OCI-LY1 (cell line): Measurements from ENCODE around the gene PHLPP1.

ENCODE experiments used
- H2AFZ ChIP-seq: fragments of 200-600 bp; sonication (generic), shearing (Covaris generic); 2 replicates; pipeline ENCODE4 v1.6.0; 2014; ENCODE audit warnings: antibody characterized with exemption, mild to moderate bottlenecking, low read length
- H3F3A ChIP-seq: fragments of 200-600 bp; sonication (generic), shearing (Covaris generic); 2 replicates; pipeline ENCODE4 v1.6.0; 2014; ENCODE audit warnings: mild to moderate bottlenecking, antibody characterized with exemption, low read length, moderate library complexity; ENCODE audit not compliant: insufficient read depth
- H3K27ac ChIP-seq: fragments of 200-600 bp; sonication (generic); 2 replicates; pipeline ENCODE4 v1.5.1; 2014; ENCODE audit warnings: low read length, mixed run types, mild to moderate bottlenecking, low read depth; ENCODE audit not compliant: poor library complexity, severe bottlenecking
- H3K27me3 ChIP-seq: fragments of 200-600 bp; sonication (generic); 2 replicates; pipeline ENCODE4 v1.6.0; 2014; ENCODE audit warnings: antibody characterized with exemption, mild to moderate bottlenecking, low read length, moderate library complexity; ENCODE audit not compliant: insufficient read depth
- H3K36me3 ChIP-seq: fragments of 200-600 bp; sonication (generic); 2 replicates; pipeline ENCODE4 v1.6.1; 2014; ENCODE audit warnings: mild to moderate bottlenecking, antibody characterized with exemption, low read length, moderate library complexity, mixed read lengths; ENCODE audit not compliant: insufficient read depth
- H3K4me1 ChIP-seq: fragments of 200-600 bp; sonication (generic); 2 replicates; pipeline ENCODE4 v1.5.1; 2014; ENCODE audit warnings: mild to moderate bottlenecking, low read length, moderate library complexity; ENCODE audit not compliant: insufficient read depth, severe bottlenecking
- H3K4me2 ChIP-seq: fragments of 200-600 bp; sonication (generic), shearing (Covaris generic); 2 replicates; pipeline ENCODE4 v1.6.1; 2014; ENCODE audit warnings: low read length
- H3K4me3 ChIP-seq: fragments of 200-600 bp; sonication (generic); 2 replicates; pipeline ENCODE4 v1.5.1; 2014; ENCODE audit warnings: low read length, low read depth, mild to moderate bottlenecking, mixed read lengths; ENCODE audit not compliant: poor library complexity, severe bottlenecking
- H3K79me2 ChIP-seq: fragments of 200-600 bp; shearing (Covaris generic); 2 replicates; pipeline ENCODE4 v1.6.1; 2016; ENCODE audit warnings: mixed run types, low read length, mixed read lengths; ENCODE audit not compliant: insufficient read depth
- H3K9ac ChIP-seq: fragments of 200-600 bp; sonication (generic), shearing (Covaris generic); 2 replicates; pipeline ENCODE4 v1.6.1; 2014; ENCODE audit warnings: mild to moderate bottlenecking, low read length, mixed read lengths
- H3K9me2 ChIP-seq: fragments of 200-600 bp; sonication (generic), shearing (Covaris generic); 2 replicates; pipeline ENCODE4 v1.6.1; 2014; ENCODE audit warnings: low read depth, mild to moderate bottlenecking, low read length, mixed read lengths
- H3K9me3 ChIP-seq: fragments of 200-600 bp; shearing (Covaris generic); 2 replicates; pipeline ENCODE4 v1.6.1; 2014; ENCODE audit warnings: low read length, mixed read lengths
- H4K20me1 ChIP-seq: fragments of 200-600 bp; sonication (generic), shearing (Covaris generic); 2 replicates; pipeline ENCODE4 v1.6.0; 2016; ENCODE audit warnings: mild to moderate bottlenecking, low read length; ENCODE audit not compliant: insufficient read depth
- CTCF ChIP-seq: fragments of 200-600 bp; sonication (generic), shearing (Covaris generic); IDR thresholded peaks from 2 replicates; pipeline ENCODE4 v1.5.1; 2017; ENCODE audit warnings: mild to moderate bottlenecking, antibody characterized with exemption, low read length, moderate library complexity, mixed read lengths
- EZH2 ChIP-seq: fragments of 200-600 bp; sonication (generic), shearing (Covaris generic); IDR thresholded peaks from 2 replicates; pipeline ENCODE4 v1.8.0; 2017; ENCODE audit warnings: borderline replicate concordance, mixed run types, mild to moderate bottlenecking, antibody characterized with exemption, low read length, moderate library complexity, mixed read lengths

Gene PHLPP1

GRCh38 chr18:63002803-63003445, 287.6 kb downstream of the PHLPP1 start:
- 0 out of 2 replicates have a peak, but pooled peaks cover 3% of the 10 kb centered on the region for H3K27me3 ChIP-seq
- H3K27ac ChIP-seq: no peak overlapping the region
- no peaks in the 10 kb centered on the region for H3F3A ChIP-seq
- H3K9ac ChIP-seq: no peak overlapping the region
- H3K4me1 ChIP-seq: no peaks in the 10 kb centered on the region
- no peak overlapping the region for H3K4me3 ChIP-seq
- no peaks in the 10 kb centered on the region for H3K79me2 ChIP-seq
- no peak overlapping the region for H3K4me2 ChIP-seq
- H4K20me1 ChIP-seq: no peaks in the 10 kb centered on the region
- TF ChIP-seq CTCF (no peak), EZH2 (no peak)
- H3K36me3 ChIP-seq: no peaks in the 10 kb centered on the region
- H3K9me2 ChIP-seq: no peaks in the 10 kb centered on the region
- peak overlapping the region; percentile 83; the same call in 1 of the 2 replicates for H2AFZ ChIP-seq
- H3K9me3 ChIP-seq: no peaks in the 10 kb centered on the region

DNA sequence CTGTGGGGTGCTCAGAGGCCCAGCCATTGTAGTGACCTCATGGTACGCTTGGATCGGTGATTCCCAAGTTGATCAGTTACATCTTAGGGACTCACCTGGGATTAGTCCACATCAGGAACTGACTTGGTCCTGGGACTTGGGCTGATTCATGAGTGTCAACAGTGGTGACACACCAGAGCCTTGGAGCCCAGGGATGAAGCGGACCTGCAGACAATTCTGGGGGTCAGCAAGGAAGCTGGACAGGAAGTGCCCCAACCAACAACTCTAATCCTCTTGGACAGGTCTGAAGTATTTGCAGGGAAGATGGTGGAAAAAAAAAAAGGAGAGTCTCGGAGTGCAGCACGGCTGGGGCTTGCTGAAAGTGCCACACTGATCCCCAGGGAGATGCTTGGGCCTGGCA, 288.6 kb downstream of the PHLPP1 start:
- Histone ChIP-seq H3K9me2 (no peaks in the 10 kb centered on the region), H3K79me2 (no peaks in the 10 kb centered on the region), H3K27ac (no peak overlapping the region), H3F3A (no peaks in the 10 kb centered on the region), H3K36me3 (no peaks in the 10 kb centered on the region), H2AFZ (no peak overlapping the region), H3K9ac (no peak overlapping the region), H4K20me1 (no peaks in the 10 kb centered on the region), H3K9me3 (no peaks in the 10 kb centered on the region), H3K27me3 (no peaks in the 10 kb centered on the region), H3K4me3 (no peak overlapping the region), H3K4me2 (no peak overlapping the region), H3K4me1 (no peaks in the 10 kb centered on the region)
- TF ChIP-seq EZH2: no peak
- no peak for TF ChIP-seq CTCF

DNA sequence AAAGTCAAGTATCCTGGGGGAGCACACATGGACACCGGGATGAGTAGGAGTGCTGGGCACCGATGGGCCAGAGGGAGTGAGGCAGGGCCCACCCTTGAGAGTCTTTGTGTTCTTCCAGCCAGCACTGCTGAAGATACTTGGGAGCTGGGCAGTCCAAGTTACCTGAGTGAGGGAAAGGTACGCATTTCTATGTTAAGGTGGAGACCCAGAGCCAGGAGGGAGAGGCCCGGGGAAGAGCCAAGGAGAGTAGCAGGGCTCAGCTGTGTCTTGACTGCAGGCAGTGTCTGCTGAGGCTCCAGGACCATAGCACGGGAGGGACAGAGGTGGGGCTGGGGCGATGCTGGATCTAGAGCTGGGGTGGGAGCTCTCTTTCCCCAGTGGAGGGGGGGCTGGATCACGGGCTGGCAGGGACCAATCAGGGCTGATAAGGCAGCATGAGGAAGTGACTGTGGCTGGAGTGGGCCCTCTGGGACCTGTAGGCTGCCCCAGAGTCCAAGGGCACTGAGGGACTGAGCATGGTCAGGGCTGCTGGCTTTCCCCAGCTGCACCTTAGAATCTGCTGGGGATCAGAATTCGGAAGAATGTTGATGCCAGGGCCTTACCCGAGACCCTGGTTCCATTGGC, 289.2 kb downstream of the PHLPP1 start:
- no peak overlapping the region for H3K4me2 ChIP-seq
- H3K4me3 ChIP-seq: no peak overlapping the region
- TF ChIP-seq EZH2 (no peak), CTCF (no peak)

More for the DNA sequence above, 289.2 kb downstream of the PHLPP1 start:
- Histone ChIP-seq H4K20me1 (no peaks in the 10 kb centered on the region), H3K36me3 (no peaks in the 10 kb centered on the region), H3K27me3 (no peaks in the 10 kb centered on the region), H3K79me2 (no peaks in the 10 kb centered on the region), H3K9me3 (no peaks in the 10 kb centered on the region), H2AFZ (no peak overlapping the region), H3K9me2 (no peaks in the 10 kb centered on the region), H3K27ac (no peak overlapping the region), H3K9ac (no peak overlapping the region), H3K4me1 (no peaks in the 10 kb centered on the region), H3F3A (no peaks in the 10 kb centered on the region)
